ENCODE data around the gene YY1.

- no peak for TF ChIP-seq CTCF (IDR thresholded peaks at IDR 0.05)
- peak in 1 of 2 donors; percentile 58 for TF ChIP-seq POLR2A (IDR thresholded peaks at IDR 0.05)
Observed at GRCh38 chr14:100297320-100298300, 58.7 kb downstream of the YY1 start.

Data from thyroid gland (tissue), 4 donors.